ENCODE measurements around the gene TMEM128. TPM values are rescaled to one million over a fixed set of nuclear protein-coding genes. Genes with fewer than 3 reads are reported as not detected.
"Not testable (repeated sequence)": the region's sequence is repeated elsewhere in the genome, so short reads cannot be mapped to it uniquely, and the experiment has no call there.

TMEM128 gene
- 12.0 TPM for total RNA-seq

GRCh38 chr4:4248029-4248884 lies at the start of gene TMEM128:
TSS of gene TMEM128 (minus strand) at chr4:4248223. CDS start at chr4:4248202, 21 bp downstream.
- peak; percentile 95 for ATAC-seq

GRCh38 chr4:4296283-4296846 lies 48.3 kb upstream of the TMEM128 start:
- ATAC-seq, result no peak

- ATAC-seq, result no peak
Observed at GRCh38 chr4:4293279-4293678, 45.3 kb upstream of the TMEM128 start.

- peak; percentile 98 for ATAC-seq
Observed at GRCh38 chr4:4289941-4290850, 42.2 kb upstream of the TMEM128 start, which contains the start of the genes LYAR and ZBTB49. TSS of gene LYAR (minus strand) at chr4:4290154. CDS start at chr4:4283742, 6,412 bp downstream. TSS of gene ZBTB49 (plus strand) at chr4:4290251. CDS start at chr4:4299946, 9,695 bp downstream.

- peak; percentile 29 for ATAC-seq
Observed at GRCh38 chr4:4289597-4289940, 41.5 kb upstream of the TMEM128 start.

- ATAC-seq, result no peak
Observed at GRCh38 chr4:4289055-4289454, 41.0 kb upstream of the TMEM128 start.

GRCh38 chr4:4288098-4288497 lies 40.1 kb upstream of the TMEM128 start:
- no peak for ATAC-seq

- no peak for ATAC-seq
Observed at GRCh38 chr4:4284827-4285618, 37.0 kb upstream of the TMEM128 start.

- no peak for ATAC-seq
Observed at GRCh38 chr4:4281787-4282186, 33.8 kb upstream of the TMEM128 start.

GRCh38 chr4:4277531-4277930 lies 29.5 kb upstream of the TMEM128 start:
- ATAC-seq, result no peak

- ATAC-seq, result no peak
Observed at GRCh38 chr4:4274226-4274625, 26.2 kb upstream of the TMEM128 start.

- ATAC-seq, result no peak
Observed at GRCh38 chr4:4271912-4272311, 23.9 kb upstream of the TMEM128 start.

- ATAC-seq, result no peak
Observed at GRCh38 chr4:4270529-4270928, 22.5 kb upstream of the TMEM128 start.

GRCh38 chr4:4269856-4270255 lies 21.8 kb upstream of the TMEM128 start:
- ATAC-seq, result no peak

GRCh38 chr4:4269331-4269731 lies 21.3 kb upstream of the TMEM128 start:
- ATAC-seq, result no peak

GRCh38 chr4:4268776-4269175 lies 20.8 kb upstream of the TMEM128 start:
- ATAC-seq, result no peak

- ATAC-seq, result no peak
Observed at GRCh38 chr4:4267981-4268380, 20.0 kb upstream of the TMEM128 start.

GRCh38 chr4:4260185-4260751 lies 12.2 kb upstream of the TMEM128 start:
- ATAC-seq, result peak; percentile 61

- no peak for ATAC-seq
Observed at GRCh38 chr4:4259484-4260100, 11.6 kb upstream of the TMEM128 start.

- not testable (repeated sequence) for ATAC-seq
Observed at GRCh38 chr4:4257705-4258104, 9.7 kb upstream of the TMEM128 start.

- no peak for ATAC-seq
Observed at GRCh38 chr4:4256799-4257198, 8.8 kb upstream of the TMEM128 start.

Data from esophagus mucosa (tissue), 1 donor.